Measurements from ENCODE around the gene CC2D2A. TPM values are rescaled to one million over a fixed set of nuclear protein-coding genes. Genes with fewer than 3 reads are reported as not detected.

Gene CC2D2A
- total RNA-seq, 4 donors from 2014 or later, result 5.6 to 36.7 (median 9.6) TPM

DNA sequence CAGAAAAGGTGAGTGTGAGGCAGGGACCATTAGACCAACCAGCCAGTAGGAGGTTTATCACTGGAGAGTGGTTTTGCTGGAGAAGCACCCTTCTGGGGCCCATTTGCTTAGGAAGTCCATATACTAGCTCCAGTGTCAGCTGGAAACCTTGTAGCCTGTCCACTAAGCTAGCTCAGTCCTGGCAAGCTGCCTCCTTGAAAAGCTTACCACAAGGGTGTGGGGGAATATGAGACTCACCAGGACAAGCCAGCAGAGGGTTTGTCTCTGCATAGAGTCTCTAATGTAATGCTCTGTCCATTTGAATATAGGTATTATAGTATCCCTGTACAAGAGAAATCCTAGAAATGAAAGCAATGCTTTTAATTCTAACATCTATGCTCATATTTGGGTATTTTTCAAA is 99.1 kb downstream of the CC2D2A start:
- in situ Hi-C loops (cut with MboI; ENCODE audit: low pct_ligation_motif_present in 1 of 4, low pct_unique_long_range_greater_than_20kb in 1 of 4, low sequenced_read_pairs in 3 of 4), result no loop called here
- H3K27me3 ChIP-seq, result no peaks in the 10 kb centered on the region
- DNase-seq, result no peak
- TF ChIP-seq EP300 (IDR thresholded peaks at IDR 0.05; ENCODE audit: low read depth), result no peak
- TF ChIP-seq, protein P1, sequence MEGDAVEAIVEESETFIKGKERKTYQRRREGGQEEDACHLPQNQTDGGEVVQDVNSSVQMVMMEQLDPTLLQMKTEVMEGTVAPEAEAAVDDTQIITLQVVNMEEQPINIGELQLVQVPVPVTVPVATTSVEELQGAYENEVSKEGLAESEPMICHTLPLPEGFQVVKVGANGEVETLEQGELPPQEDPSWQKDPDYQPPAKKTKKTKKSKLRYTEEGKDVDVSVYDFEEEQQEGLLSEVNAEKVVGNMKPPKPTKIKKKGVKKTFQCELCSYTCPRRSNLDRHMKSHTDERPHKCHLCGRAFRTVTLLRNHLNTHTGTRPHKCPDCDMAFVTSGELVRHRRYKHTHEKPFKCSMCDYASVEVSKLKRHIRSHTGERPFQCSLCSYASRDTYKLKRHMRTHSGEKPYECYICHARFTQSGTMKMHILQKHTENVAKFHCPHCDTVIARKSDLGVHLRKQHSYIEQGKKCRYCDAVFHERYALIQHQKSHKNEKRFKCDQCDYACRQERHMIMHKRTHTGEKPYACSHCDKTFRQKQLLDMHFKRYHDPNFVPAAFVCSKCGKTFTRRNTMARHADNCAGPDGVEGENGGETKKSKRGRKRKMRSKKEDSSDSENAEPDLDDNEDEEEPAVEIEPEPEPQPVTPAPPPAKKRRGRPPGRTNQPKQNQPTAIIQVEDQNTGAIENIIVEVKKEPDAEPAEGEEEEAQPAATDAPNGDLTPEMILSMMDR (IDR thresholded peaks at IDR 0.05), result no peak
- TF ChIP-seq POLR2AphosphoS5 (IDR thresholded peaks at IDR 0.05), result no peak
- TF ChIP-seq POLR2A (IDR thresholded peaks at IDR 0.05), result no peak
- no peak overlapping the region for H3K27ac ChIP-seq
- no peaks in the 10 kb centered on the region for H3K4me1 ChIP-seq
- no peaks in the 10 kb centered on the region for H3K9me3 ChIP-seq
- H3K36me3 ChIP-seq, result peaks cover 0 to 11% (median 1%) of the 10 kb centered on the region in 4 donors
- no peak overlapping the region for H3K4me3 ChIP-seq
- intact Hi-C loops (cut with DNase I; ENCODE audit: low total_unique reads), result no loop called here

DNA sequence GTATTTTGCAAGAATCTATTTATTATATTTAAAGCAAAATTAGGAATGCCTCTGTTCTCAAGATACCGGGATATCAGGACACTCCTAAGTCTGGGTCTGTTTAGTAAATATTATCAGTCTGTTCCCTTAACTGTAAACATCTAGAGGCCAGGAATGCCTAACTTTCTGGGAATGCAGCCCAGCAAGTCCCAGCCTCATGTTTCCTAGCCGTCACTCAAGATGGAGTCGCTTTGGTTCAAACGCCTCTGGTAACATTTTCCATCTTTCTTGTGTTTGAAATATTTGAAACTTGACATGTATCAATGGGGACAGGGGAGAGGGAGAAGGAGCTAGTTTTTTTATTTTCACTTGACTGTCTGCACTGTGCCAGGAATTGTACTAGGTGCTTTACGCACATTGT is 100.1 kb downstream of the CC2D2A start:
- Histone ChIP-seq H3K27me3 (no peaks in the 10 kb centered on the region), H3K9me3 (no peaks in the 10 kb centered on the region), H3K4me1 (no peaks in the 10 kb centered on the region), H3K36me3 (peaks cover 0 to 11% (median 1%) of the 10 kb centered on the region in 4 donors), H3K4me3 (no peak overlapping the region), H3K27ac (no peak overlapping the region)
- in situ Hi-C loops (cut with MboI; ENCODE audit: low pct_ligation_motif_present in 1 of 4, low pct_unique_long_range_greater_than_20kb in 1 of 4, low sequenced_read_pairs in 3 of 4), result no loop called here
- TF ChIP-seq, protein P1 (IDR thresholded peaks at IDR 0.05), result no peak
- TF ChIP-seq EP300 (IDR thresholded peaks at IDR 0.05; ENCODE audit: low read depth), result no peak
- no peak for TF ChIP-seq POLR2AphosphoS5 (IDR thresholded peaks at IDR 0.05)
- TF ChIP-seq POLR2A (IDR thresholded peaks at IDR 0.05), result no peak
- 90 to 93% methylated on average over 5 of the region's 5 CpGs for WGBS, 2 donors (ENCODE audit: low coverage in 1 of 2)
- intact Hi-C loops (cut with DNase I; ENCODE audit: low total_unique reads), result no loop called here
- DNase-seq, result no peak

DNA sequence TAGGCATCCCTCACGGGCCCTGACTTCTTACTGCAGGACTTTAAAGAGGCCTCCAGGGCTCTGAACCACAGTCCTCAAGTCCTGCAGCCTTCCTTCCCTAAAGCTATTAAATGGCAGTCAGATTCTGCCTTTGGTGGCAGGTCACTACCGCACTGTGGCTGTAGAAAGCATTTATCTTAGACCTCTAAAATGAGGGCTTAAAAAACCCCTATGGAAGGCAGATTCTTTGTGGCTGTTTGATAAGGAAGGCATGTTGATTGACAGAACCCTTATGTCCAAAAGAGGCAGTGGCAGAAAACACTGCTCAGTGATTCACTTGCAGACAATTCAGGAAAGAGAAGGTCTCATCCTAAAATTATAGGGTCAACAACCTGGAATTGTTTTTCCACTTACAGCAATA is 106.3 kb downstream of the CC2D2A start:
- no peaks in the 10 kb centered on the region for H3K4me1 ChIP-seq
- TF ChIP-seq POLR2A (IDR thresholded peaks at IDR 0.05) (no peak), EP300 (IDR thresholded peaks at IDR 0.05; ENCODE audit: low read depth) (no peak), POLR2AphosphoS5 (IDR thresholded peaks at IDR 0.05) (no peak)
- TF ChIP-seq, protein P1 (IDR thresholded peaks at IDR 0.05), result no peak
- no peaks in the 10 kb centered on the region for H3K9me3 ChIP-seq
- in situ Hi-C loops (cut with MboI; ENCODE audit: low pct_ligation_motif_present in 1 of 4, low pct_unique_long_range_greater_than_20kb in 1 of 4, low sequenced_read_pairs in 3 of 4) (no loop called here), intact Hi-C loops (cut with DNase I; ENCODE audit: low total_unique reads) (no loop called here)
- no peaks in the 10 kb centered on the region for H3K36me3 ChIP-seq
- H3K4me3 ChIP-seq, result no peak overlapping the region
- no peak overlapping the region for H3K27ac ChIP-seq
- no peak for DNase-seq
- H3K27me3 ChIP-seq, result no peaks in the 10 kb centered on the region
- WGBS, 2 donors (ENCODE audit: low coverage in 1 of 2), result 100% methylated on average over 1 to 2 of the region's 2 CpGs

DNA sequence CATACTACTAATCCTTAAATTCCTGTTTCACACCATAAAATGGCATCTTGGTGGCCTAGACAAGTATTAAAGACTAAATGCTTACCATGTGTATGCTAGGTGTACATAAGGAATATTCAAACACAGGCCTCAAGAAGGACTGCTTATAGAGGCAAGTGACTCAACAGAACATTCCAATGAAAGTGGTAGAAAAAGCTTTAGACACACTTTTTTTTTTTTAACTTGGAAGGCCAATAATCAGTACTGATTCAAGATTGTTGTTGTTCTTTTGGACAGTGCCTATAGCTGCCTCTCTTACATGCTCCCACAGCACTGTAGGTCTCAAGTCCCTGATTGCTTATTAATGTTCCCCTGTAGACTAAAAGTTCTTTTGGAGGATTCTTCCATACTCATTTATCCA is 107.8 kb downstream of the CC2D2A start:
- in situ Hi-C loops (cut with MboI; ENCODE audit: low pct_ligation_motif_present in 1 of 4, low pct_unique_long_range_greater_than_20kb in 1 of 4, low sequenced_read_pairs in 3 of 4), result no loop called here
- Histone ChIP-seq H3K36me3 (no peaks in the 10 kb centered on the region), H3K9me3 (no peaks in the 10 kb centered on the region), H3K4me3 (no peak overlapping the region), H3K27ac (no peak overlapping the region), H3K27me3 (no peaks in the 10 kb centered on the region), H3K4me1 (no peaks in the 10 kb centered on the region)
- DNase-seq, result no peak
- intact Hi-C loops (cut with DNase I; ENCODE audit: low total_unique reads), result no loop called here
- TF ChIP-seq EP300 (IDR thresholded peaks at IDR 0.05; ENCODE audit: low read depth), result no peak
- TF ChIP-seq, protein P1 (IDR thresholded peaks at IDR 0.05), result no peak

Data from transverse colon (tissue), 4 donors.